ENCODE results near the gene COL4A5.

The COL4A5 gene

GRCh38 chrX:108419401-108419800, 20.2 kb upstream of the COL4A5 start:
- Histone ChIP-seq H3K9ac (ENCODE audit: low read length) (no peak overlapping the region), H3K27ac (ENCODE audit: low read depth, low read length) (no peak overlapping the region), H3K9me3 (ENCODE audit: insufficient read depth, low read length) (no peaks in the 10 kb centered on the region), H3K9me2 (replicated peaks; ENCODE audit: insufficient read depth, low read length) (no peaks in the 10 kb centered on the region), H4K20me1 (ENCODE audit: low read depth, low read length) (no peaks in the 10 kb centered on the region), H3F3A (ENCODE audit: insufficient read depth) (no peaks in the 10 kb centered on the region), H3K4me2 (ENCODE audit: low read depth, low read length, poor library complexity, severe bottlenecking) (no peak overlapping the region), H3K79me2 (ENCODE audit: insufficient read depth, low read length) (no peaks in the 10 kb centered on the region), H2AFZ (ENCODE audit: low read depth, low read length, severe bottlenecking) (no peak overlapping the region), H3K27me3 (ENCODE audit: low read length) (no peaks in the 10 kb centered on the region), H3K36me3 (ENCODE audit: low read length) (no peaks in the 10 kb centered on the region), H3K4me3 (ENCODE audit: insufficient read depth, low read length, poor library complexity, severe bottlenecking) (no peak overlapping the region)
- TF ChIP-seq EZH2phosphoT487 (conservative IDR thresholded peaks at IDR 0.05; ENCODE audit: low read length) (no peak), CTCF (IDR thresholded peaks at IDR 0.05; ENCODE audit: insufficient read depth, low read length, poor library complexity, severe bottlenecking) (no peak)

GRCh38 chrX:108420481-108420880, 19.2 kb upstream of the COL4A5 start:
- Histone ChIP-seq H2AFZ (ENCODE audit: low read depth, low read length, severe bottlenecking) (no peak overlapping the region), H4K20me1 (ENCODE audit: low read depth, low read length) (no peaks in the 10 kb centered on the region), H3K27ac (ENCODE audit: low read depth, low read length) (no peak overlapping the region), H3K36me3 (ENCODE audit: low read length) (no peaks in the 10 kb centered on the region), H3K79me2 (ENCODE audit: insufficient read depth, low read length) (no peaks in the 10 kb centered on the region), H3F3A (ENCODE audit: insufficient read depth) (no peaks in the 10 kb centered on the region), H3K4me3 (ENCODE audit: insufficient read depth, low read length, poor library complexity, severe bottlenecking) (no peak overlapping the region), H3K4me2 (ENCODE audit: low read depth, low read length, poor library complexity, severe bottlenecking) (no peak overlapping the region), H3K9me3 (ENCODE audit: insufficient read depth, low read length) (no peaks in the 10 kb centered on the region), H3K9me2 (replicated peaks; ENCODE audit: insufficient read depth, low read length) (no peaks in the 10 kb centered on the region), H3K9ac (ENCODE audit: low read length) (no peak overlapping the region), H3K27me3 (ENCODE audit: low read length) (no peaks in the 10 kb centered on the region)
- TF ChIP-seq EZH2phosphoT487 (conservative IDR thresholded peaks at IDR 0.05; ENCODE audit: low read length) (no peak), CTCF (IDR thresholded peaks at IDR 0.05; ENCODE audit: insufficient read depth, low read length, poor library complexity, severe bottlenecking) (no peak)

- TF ChIP-seq CTCF (IDR thresholded peaks at IDR 0.05; ENCODE audit: insufficient read depth, low read length, poor library complexity, severe bottlenecking) (no peak), EZH2phosphoT487 (conservative IDR thresholded peaks at IDR 0.05; ENCODE audit: low read length) (no peak)
- Histone ChIP-seq H3K4me3 (ENCODE audit: insufficient read depth, low read length, poor library complexity, severe bottlenecking) (no peak overlapping the region), H3K36me3 (ENCODE audit: low read length) (no peaks in the 10 kb centered on the region), H4K20me1 (ENCODE audit: low read depth, low read length) (no peaks in the 10 kb centered on the region), H3K4me2 (ENCODE audit: low read depth, low read length, poor library complexity, severe bottlenecking) (no peak overlapping the region), H2AFZ (ENCODE audit: low read depth, low read length, severe bottlenecking) (no peak overlapping the region), H3F3A (ENCODE audit: insufficient read depth) (no peaks in the 10 kb centered on the region), H3K79me2 (ENCODE audit: insufficient read depth, low read length) (no peaks in the 10 kb centered on the region), H3K27me3 (ENCODE audit: low read length) (no peaks in the 10 kb centered on the region), H3K27ac (ENCODE audit: low read depth, low read length) (no peak overlapping the region), H3K9ac (ENCODE audit: low read length) (no peak overlapping the region), H3K9me2 (replicated peaks; ENCODE audit: insufficient read depth, low read length) (no peaks in the 10 kb centered on the region), H3K9me3 (ENCODE audit: insufficient read depth, low read length) (no peaks in the 10 kb centered on the region)
Measured at GRCh38 chrX:108426262-108426661, 13.4 kb upstream of the COL4A5 start.
